ENCODE measurements around the gene OTX1. TPM values are rescaled to one million over a fixed set of nuclear protein-coding genes. Genes with fewer than 3 reads are reported as not detected.

OTX1 gene
- total RNA-seq, 4 donors from 2014 or later: not detected

DNA sequence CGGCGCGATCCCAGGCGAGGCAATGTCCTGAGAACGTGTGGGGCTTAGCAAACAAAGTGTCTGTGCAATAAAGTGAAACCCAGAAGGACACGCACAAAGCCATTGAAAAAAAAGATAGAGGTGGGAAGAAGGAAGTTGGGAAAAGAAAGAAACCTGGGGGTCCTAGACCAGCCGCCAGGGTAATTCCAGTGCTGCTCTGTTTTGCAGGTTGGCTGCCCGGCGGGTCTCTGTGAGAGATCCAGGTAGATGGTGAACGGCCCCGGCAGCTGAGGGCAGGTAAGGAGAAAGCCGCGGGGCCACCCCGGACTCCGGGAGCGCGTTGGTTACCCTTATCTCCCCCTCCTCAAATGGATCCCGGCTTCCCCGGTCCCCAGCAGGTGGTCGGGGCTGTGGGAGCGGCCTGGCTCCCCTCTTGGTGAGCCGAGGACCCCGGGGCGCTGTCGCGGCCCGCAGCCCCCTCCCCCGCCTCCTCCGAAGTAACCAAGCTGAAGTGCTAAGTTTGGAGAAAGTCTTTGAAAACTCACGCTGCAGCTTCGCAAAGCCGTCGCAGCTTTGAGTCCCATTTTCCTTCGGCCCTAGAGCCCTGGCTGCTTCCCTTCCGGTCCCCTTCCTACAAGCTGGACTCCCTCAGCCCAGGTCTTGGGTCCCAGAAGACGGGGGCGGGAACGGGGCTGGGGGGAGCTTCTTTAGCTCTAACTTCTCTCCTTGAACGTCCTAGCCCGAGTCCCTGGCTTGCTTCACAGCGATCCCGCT lies 588 bp downstream of the OTX1 start:
- TF ChIP-seq POLR2A (IDR thresholded peaks at IDR 0.05): no peak
- TF ChIP-seq, protein P1, sequence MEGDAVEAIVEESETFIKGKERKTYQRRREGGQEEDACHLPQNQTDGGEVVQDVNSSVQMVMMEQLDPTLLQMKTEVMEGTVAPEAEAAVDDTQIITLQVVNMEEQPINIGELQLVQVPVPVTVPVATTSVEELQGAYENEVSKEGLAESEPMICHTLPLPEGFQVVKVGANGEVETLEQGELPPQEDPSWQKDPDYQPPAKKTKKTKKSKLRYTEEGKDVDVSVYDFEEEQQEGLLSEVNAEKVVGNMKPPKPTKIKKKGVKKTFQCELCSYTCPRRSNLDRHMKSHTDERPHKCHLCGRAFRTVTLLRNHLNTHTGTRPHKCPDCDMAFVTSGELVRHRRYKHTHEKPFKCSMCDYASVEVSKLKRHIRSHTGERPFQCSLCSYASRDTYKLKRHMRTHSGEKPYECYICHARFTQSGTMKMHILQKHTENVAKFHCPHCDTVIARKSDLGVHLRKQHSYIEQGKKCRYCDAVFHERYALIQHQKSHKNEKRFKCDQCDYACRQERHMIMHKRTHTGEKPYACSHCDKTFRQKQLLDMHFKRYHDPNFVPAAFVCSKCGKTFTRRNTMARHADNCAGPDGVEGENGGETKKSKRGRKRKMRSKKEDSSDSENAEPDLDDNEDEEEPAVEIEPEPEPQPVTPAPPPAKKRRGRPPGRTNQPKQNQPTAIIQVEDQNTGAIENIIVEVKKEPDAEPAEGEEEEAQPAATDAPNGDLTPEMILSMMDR (IDR thresholded peaks at IDR 0.05): no peak
- H3K4me1 ChIP-seq: peaks cover 0 to 82% (median 20%) of the 10 kb centered on the region in 4 donors
- H3K9me3 ChIP-seq: peaks cover 0 to 16% (median 0%) of the 10 kb centered on the region in 4 donors
- H3K4me3 ChIP-seq: peak overlapping the region; percentile 33 to 61 (median 52)
- peaks cover 0 to 72% of the 10 kb centered on the region in 2 donors for H3K27me3 ChIP-seq
- H3K27ac ChIP-seq: no peak overlapping the region
- DNase-seq: no peak
- no peaks in the 10 kb centered on the region for H3K36me3 ChIP-seq

DNA sequence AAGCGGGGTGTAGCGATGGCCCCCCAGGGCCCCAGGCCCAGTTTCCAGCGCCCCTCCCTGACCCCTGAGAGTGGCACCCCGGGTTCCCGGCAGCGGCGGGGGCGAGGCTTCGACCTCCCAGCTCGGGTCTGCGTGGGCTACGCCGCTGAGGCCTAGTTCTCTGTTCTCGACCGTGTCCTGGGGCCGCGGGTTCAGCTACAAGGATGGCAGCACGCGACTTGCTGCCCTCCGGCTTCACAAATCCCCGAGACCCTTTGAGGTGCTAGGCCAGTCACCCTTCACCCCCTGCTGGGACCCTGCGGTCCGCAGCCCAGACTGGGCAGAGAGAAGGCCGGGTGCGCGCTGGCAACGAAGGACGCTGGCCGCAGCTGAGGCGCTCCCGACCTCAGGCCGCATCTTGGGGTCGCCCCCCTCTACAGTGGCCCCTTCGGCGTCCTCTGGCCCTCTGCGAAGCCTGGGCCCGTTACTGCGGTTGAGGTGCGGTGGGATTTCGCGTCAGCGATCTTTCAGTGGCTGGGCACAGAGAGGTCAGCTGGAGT lies 1.2 kb downstream of the OTX1 start:
- Histone ChIP-seq H3K27me3 (peaks cover 0 to 78% of the 10 kb centered on the region in 2 donors), H3K4me3 (no peak overlapping the region), H3K27ac (no peak overlapping the region), H3K9me3 (peaks cover 0 to 16% (median 0%) of the 10 kb centered on the region in 4 donors), H3K4me1 (peaks cover 0 to 89% (median 20%) of the 10 kb centered on the region in 4 donors), H3K36me3 (no peaks in the 10 kb centered on the region)
- TF ChIP-seq POLR2A (IDR thresholded peaks at IDR 0.05): no peak
- TF ChIP-seq, protein P1 (IDR thresholded peaks at IDR 0.05): no peak
- no peak for DNase-seq

DNA sequence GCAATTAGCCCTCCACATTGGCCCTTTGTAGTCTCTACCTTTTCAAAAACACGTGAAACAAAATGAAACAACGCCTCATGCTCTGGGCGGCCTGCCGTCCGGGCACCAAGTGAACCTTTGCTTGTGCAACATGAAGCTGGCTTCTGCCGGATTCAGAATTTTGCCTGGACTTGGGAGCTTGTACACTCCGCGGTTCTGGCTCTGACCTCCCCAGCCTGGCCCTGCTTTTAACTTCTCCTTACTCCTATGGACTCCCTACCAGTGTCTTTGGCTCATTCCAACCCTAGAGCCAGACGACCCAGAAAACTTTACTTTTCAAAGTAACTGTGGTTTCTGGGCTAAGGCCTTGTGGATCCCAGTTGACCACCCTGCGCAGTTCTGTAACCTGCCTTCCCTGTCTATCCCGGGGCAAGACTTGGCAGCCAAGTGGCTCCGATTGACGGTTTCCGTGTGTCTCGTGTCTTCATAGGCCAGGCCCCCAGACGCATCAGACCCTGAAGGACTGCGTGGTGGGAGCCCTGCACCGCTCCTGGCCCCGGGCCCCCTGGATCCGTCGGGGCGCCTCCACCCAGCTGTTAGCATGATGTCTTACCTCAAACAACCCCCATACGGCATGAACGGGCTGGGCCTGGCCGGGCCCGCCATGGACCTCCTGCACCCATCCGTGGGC lies 1.9 kb downstream of the OTX1 start:
- DNase-seq: no peak
- peaks cover 0 to 89% (median 16%) of the 10 kb centered on the region in 4 donors for H3K4me1 ChIP-seq
- no peak overlapping the region for H3K27ac ChIP-seq
- H3K9me3 ChIP-seq: peaks cover 0 to 16% (median 0%) of the 10 kb centered on the region in 4 donors
- H3K27me3 ChIP-seq: peaks cover 0 to 83% of the 10 kb centered on the region in 2 donors
- no peak overlapping the region for H3K4me3 ChIP-seq
- no peaks in the 10 kb centered on the region for H3K36me3 ChIP-seq
- TF ChIP-seq, protein P1 (IDR thresholded peaks at IDR 0.05): no peak
- no peak for TF ChIP-seq POLR2A (IDR thresholded peaks at IDR 0.05)

DNA sequence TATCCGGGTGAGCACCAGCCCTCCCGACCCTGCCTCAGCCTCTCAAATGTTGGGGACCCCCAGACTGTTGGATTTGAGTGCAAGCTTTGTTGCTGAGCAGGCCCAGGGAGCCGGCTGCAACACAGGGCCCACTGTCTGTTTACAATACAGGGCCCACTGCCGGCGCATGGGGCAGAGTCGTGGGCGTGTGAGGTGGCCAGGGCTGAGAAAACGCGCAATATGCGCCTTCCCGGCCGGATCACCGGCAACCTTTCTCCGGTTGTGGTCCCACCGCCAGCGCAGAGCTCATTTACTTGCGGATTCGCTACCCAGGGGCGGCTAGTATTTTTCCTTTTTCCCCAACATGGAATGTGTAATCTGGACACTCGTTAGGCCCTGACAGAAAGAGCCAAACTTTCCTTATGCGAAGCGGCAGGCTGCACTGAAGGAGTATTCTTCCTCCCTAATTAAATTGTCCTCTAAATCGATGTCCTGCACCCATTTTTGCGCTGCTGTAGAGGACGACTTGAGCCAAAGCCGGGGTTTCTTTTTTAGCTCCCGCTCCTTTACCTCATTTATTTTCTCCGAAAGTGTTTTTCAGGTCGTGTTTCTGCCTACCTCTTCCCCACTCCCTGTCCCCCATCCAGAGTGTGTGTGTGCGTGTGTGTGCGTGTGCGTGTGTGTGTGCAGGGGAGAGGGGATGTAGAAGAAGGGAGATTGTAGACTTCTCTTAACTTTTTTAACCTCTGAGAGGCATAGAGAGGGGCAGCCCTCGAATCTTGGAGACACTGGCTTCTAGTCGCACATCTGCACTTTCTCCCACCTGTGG lies 2.7 kb downstream of the OTX1 start:
- peaks cover 0 to 89% (median 12%) of the 10 kb centered on the region in 4 donors for H3K4me1 ChIP-seq
- H3K36me3 ChIP-seq: no peaks in the 10 kb centered on the region
- H3K9me3 ChIP-seq: peaks cover 0 to 12% (median 0%) of the 10 kb centered on the region in 4 donors
- H3K27ac ChIP-seq: no peak overlapping the region
- no peak for DNase-seq
- peaks cover 0 to 91% of the 10 kb centered on the region in 2 donors for H3K27me3 ChIP-seq
- TF ChIP-seq POLR2A (IDR thresholded peaks at IDR 0.05): no peak
- TF ChIP-seq, protein P1 (IDR thresholded peaks at IDR 0.05): no peak
- H3K4me3 ChIP-seq: peak overlapping the region in 1 of 4 donors; percentile 38
